A549 (cell line): ENCODE results near the gene KRTAP2-4. TPM values are rescaled to one million over a fixed set of nuclear protein-coding genes. Genes with fewer than 3 reads are reported as not detected.
"Not testable (repeated sequence)": the region's sequence is repeated elsewhere in the genome, so short reads cannot be mapped to it uniquely, and the experiment has no call there.

Source experiments
- ATAC-seq, 2 experiments: fragments of 200-7000 bp in 1 of 2; fragments of >200 bp in 1 of 2; cut with Nextera tagmentation in 1 of 2; cut with Tn5 transposase in 1 of 2; 3 replicates each; pipeline versions ENCODE4 v1.8.0 to v1.9.1; 2018 to 2020; ENCODE audit warnings: mild to moderate bottlenecking in 1 of 2, moderate library complexity in 1 of 2
- CTCF ChIA-PET: fragments of 300-600 bp; sonication (Branson Sonifier 250); formaldehyde crosslinking; extraction: SDS; loops from one replicate; lab custom pipeline; 2021; ENCODE audit warnings: antibody characterized with exemption, inconsistent platforms; lab: Yijun Ruan, JAX
- POLR2A ChIA-PET: fragments of 350-600 bp; formaldehyde crosslinking; extraction: SDS; loops from one replicate; lab custom pipeline; 2021; ENCODE audit warnings: antibody characterized with exemption, inconsistent platforms; lab: Yijun Ruan, JAX
- DNase-seq, 2 experiments: peaks; one replicate each; pipeline versions ENCODE4 v3.0.0 to v3.0.0-alpha.2; 2011 to 2016; ENCODE audit warnings: low read depth in 1 of 2, low spot score in 1 of 2
- FAIRE-seq: peaks from 2 replicates; lab custom pipeline; 2011; peaks lifted over from hg19 to GRCh38; lab: Jason Lieb, UNC
- H3K27ac ChIP-seq, 2 experiments: fragments of >200 bp; sonication (Bioruptor Twin); formaldehyde crosslinking; 3 replicates each; pipeline ENCODE4 v1.5.1; 2016 to 2017
- H3K4me1 ChIP-seq: fragments of >200 bp; sonication (Bioruptor Twin); formaldehyde crosslinking; 3 replicates; pipeline ENCODE4 v1.6.1; 2016
- H3K4me2 ChIP-seq: fragments of >200 bp; sonication (Bioruptor Twin); formaldehyde crosslinking; 3 replicates; pipeline ENCODE4 v1.6.1; 2016
- H3K4me3 ChIP-seq: fragments of >200 bp; sonication (Bioruptor Twin); formaldehyde crosslinking; 3 replicates; pipeline ENCODE4 v1.5.1; 2016
- H3K9me3 ChIP-seq: fragments of >200 bp; sonication (Bioruptor Twin); formaldehyde crosslinking; 3 replicates; pipeline ENCODE4 v1.6.1; 2016
- CHD2 ChIP-seq: fragments of 150-350 bp; IDR thresholded peaks from 2 replicates; pipeline ENCODE4 v1.6.1; 2014; ENCODE audit warnings: low read length; ENCODE audit not compliant: partially characterized antibody
- EHMT2 ChIP-seq: fragments of 200-600 bp; sonication (generic); IDR thresholded peaks from 2 replicates; pipeline ENCODE4 v1.6.1; 2016; ENCODE audit warnings: antibody characterized with exemption, low read depth, mild to moderate bottlenecking, moderate library complexity
- EP300 ChIP-seq, 2 experiments: fragments of >200 bp; sonication (Bioruptor Twin); formaldehyde crosslinking; IDR thresholded peaks; 2 replicates in 1 of 2; 3 replicates in 1 of 2; pipeline ENCODE4 v1.6.1; 2016 to 2017
- FOSB ChIP-seq: fragments of 250-450 bp; sonication (Bioruptor Pico); IDR thresholded peaks from 2 replicates; pipeline ENCODE4 v1.5.0; 2020; ENCODE audit warnings: mild to moderate bottlenecking, moderate library complexity
- HOXB5 ChIP-seq: fragments of 250-450 bp; sonication (Bioruptor Pico); IDR thresholded peaks from 2 replicates; pipeline ENCODE4 v1.5.0; 2020; ENCODE audit warnings: mild to moderate bottlenecking, moderate library complexity
- JUN ChIP-seq, 2 experiments: fragments of >200 bp; sonication (Bioruptor Twin); formaldehyde crosslinking; IDR thresholded peaks; 2 replicates in 1 of 2; 3 replicates in 1 of 2; pipeline ENCODE4 v1.6.1; 2016 to 2017
- KDM1A ChIP-seq: fragments of 200-600 bp; sonication (generic); IDR thresholded peaks from 2 replicates; pipeline ENCODE4 v1.6.1; 2016; ENCODE audit warnings: low read depth, mild to moderate bottlenecking
- MAFK ChIP-seq: fragments of 450-650 bp; IDR thresholded peaks from 2 replicates; pipeline ENCODE4 v1.6.1; 2014; ENCODE audit not compliant: partially characterized antibody
- NPAS2 ChIP-seq: fragments of 250-450 bp; sonication (Bioruptor Pico); IDR thresholded peaks from 2 replicates; pipeline ENCODE4 v1.8.0; 2022; ENCODE audit warnings: mild to moderate bottlenecking, moderate library complexity, borderline replicate concordance
- RAD21 ChIP-seq, 2 experiments: fragments of >200 bp in 1 of 2; sonication (Bioruptor Twin) in 1 of 2; formaldehyde crosslinking in 1 of 2; IDR thresholded peaks in 1 of 2; conservative IDR thresholded peaks in 1 of 2; 2 replicates in 1 of 2; 3 replicates in 1 of 2; pipeline ENCODE4 v1.6.1; 2012 to 2018; ENCODE audit warnings: inconsistent platforms in 1 of 2
- RNF2 ChIP-seq: fragments of 200-600 bp; sonication (generic); IDR thresholded peaks from 2 replicates; pipeline ENCODE4 v1.6.1; 2016; ENCODE audit warnings: low read depth, mild to moderate bottlenecking, antibody characterized with exemption, moderate library complexity, borderline replicate concordance
- TFCP2L1 ChIP-seq: fragments of 250-450 bp; sonication (Bioruptor Pico); IDR thresholded peaks from 2 replicates; pipeline ENCODE4 v1.5.0; 2021; ENCODE audit warnings: mild to moderate bottlenecking
- WGBS: methylation state at CpG from one replicate; pipeline ENCODE4 v1.1.6; 2017; ENCODE audit errors: missing lambda C conversion rate; 5-methylcytosine and 5-hydroxymethylcytosine counted together
- polyA plus RNA-seq, 4 experiments: library from polyadenylated mRNA; depleted of rRNA in 3 of 4; stranded (reverse); fragments of >200 nt; fragmentation: RNase III in 1 of 4; extraction: RNeasy Plus Mini Kit Qiagen cat#74134 plus additional on column Dnase treatment in 1 of 4; gene quantifications; 2 replicates in 3 of 4; 3 replicates in 1 of 4; pipeline ENCODE4 v1.2.3, GENCODE V29; 2011 to 2017
- TF ChIP-seq, protein P1 (sequence below): fragments of >200 bp; sonication (Bioruptor Twin); formaldehyde crosslinking; IDR thresholded peaks from 3 replicates; pipeline ENCODE4 v1.5.1; 2016
- TF ChIP-seq, protein P2 (sequence below): fragments of 150-350 bp; IDR thresholded peaks from 2 replicates; pipeline ENCODE4 v1.6.1; 2014; ENCODE audit warnings: low read depth, mild to moderate bottlenecking, low read length
- TF ChIP-seq, protein P3 (sequence below): fragments of 450-650 bp; IDR thresholded peaks from 2 replicates; pipeline ENCODE4 v1.6.1; 2014; ENCODE audit warnings: antibody characterized with exemption

Gene KRTAP2-4
- polyA plus RNA-seq, 2 of the 4 experiments (the other 2 are of a cell fraction) = not detected

DNA sequence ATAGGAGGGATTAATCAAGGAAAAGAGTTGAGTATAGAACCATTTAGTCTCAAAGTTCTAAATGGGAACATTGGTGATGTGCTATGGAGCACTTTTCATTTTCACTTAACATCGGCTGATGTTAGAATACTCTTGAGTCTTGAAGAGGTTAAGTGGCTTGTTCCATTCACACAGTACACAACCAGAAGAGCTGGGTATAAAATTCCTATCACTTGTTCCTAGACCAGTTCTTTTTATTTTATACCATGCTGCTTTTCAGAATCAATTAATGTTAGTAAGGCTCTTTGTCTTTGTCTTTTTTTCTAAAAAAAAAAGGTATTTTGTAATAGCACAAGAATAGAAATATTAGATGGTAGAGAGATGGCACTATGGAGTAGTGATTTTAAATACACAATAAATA is 22.7 kb downstream of the KRTAP2-4 start:
- POLR2A ChIA-PET = no interaction called here
- ATAC-seq = no peak

DNA sequence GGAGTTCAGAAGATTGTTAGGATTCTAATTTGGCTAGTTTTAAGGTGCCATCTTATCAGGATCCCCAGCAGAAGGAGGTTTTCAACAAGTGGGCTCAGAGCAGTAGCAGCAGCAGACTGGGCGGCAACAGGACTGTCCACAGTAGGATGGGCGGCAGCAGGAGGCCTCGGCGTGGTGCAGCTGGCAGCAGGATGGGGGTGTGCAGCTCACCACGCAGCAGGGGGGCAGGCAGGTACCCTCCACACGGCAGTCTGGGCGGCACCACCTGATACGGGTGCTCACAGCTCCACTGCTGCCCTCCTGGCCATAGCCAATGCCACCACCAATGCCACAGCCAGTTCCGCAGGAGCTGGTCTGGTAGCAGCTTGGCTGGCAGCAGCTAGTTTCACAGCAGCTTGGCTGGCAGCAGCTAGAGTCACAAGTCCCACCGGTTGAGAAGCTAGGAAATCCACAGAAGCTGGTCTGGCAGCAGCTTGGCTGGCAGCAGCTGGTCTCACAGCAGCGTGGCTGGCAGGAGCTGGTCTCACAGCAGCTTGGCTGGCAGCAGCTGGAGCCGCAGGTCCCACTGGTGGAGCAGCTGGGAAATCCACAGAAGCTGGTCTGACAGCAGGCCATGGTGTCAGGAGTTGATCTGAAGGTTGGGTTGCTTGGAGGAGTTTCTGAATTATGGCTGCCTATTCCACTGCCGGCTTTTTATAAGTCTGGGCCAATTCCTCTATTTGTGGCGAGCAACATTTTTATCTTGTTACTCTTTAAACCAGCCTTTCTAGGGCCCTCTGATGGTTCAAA is 24.7 kb downstream of the KRTAP2-4 start, which contains the start of gene KRTAP1-1:
Gene KRTAP1-1 (minus strand): TSS at position 668 of the 789 bp plus-strand sequence. CDS start 53 bp downstream, at position 615.
- H3K27ac ChIP-seq, FAIRE-seq, H3K4me2 ChIP-seq, H3K4me3 ChIP-seq, H3K4me1 ChIP-seq, POLR2A ChIA-PET, DNase-seq: not testable (repeated sequence)
- peak in 1 of 2 experiments; percentile 39; a peak in 1 of 6 replicates for ATAC-seq
- 86% methylated on average over 13 of the region's 14 CpGs for WGBS
- peaks cover 11% of the 10 kb centered on the region; the same call in 2 of the 3 replicates for H3K9me3 ChIP-seq
- CTCF ChIA-PET = interaction anchor here (2.0 kb wide), 1 partner anchor 16 kb away, joined by 6 read pairs; no protein-coding TSS in a partner anchor

More for the DNA sequence above, 22.7 kb downstream of the KRTAP2-4 start:
- DNase-seq = no peak
- no peaks in the 10 kb centered on the region for H3K4me1 ChIP-seq
- peak; percentile 81 for FAIRE-seq
- H3K4me3 ChIP-seq = no peak overlapping the region
- CTCF ChIA-PET = no interaction called here
- peaks cover 11% of the 10 kb centered on the region; the same call in 2 of the 3 replicates for H3K9me3 ChIP-seq
- no peak overlapping the region for H3K4me2 ChIP-seq
- TF ChIP-seq RNF2 (no peak), JUN (IDR thresholded peaks at IDR 0.05) (no peak), HOXB5 (CRISPR knock-in tag) (no peak), EP300 (IDR thresholded peaks at IDR 0.05) (no peak), KDM1A (no peak), FOSB (no peak), MAFK (no peak), TFCP2L1 (CRISPR knock-in tag) (no peak)
- TF ChIP-seq, protein P1, sequence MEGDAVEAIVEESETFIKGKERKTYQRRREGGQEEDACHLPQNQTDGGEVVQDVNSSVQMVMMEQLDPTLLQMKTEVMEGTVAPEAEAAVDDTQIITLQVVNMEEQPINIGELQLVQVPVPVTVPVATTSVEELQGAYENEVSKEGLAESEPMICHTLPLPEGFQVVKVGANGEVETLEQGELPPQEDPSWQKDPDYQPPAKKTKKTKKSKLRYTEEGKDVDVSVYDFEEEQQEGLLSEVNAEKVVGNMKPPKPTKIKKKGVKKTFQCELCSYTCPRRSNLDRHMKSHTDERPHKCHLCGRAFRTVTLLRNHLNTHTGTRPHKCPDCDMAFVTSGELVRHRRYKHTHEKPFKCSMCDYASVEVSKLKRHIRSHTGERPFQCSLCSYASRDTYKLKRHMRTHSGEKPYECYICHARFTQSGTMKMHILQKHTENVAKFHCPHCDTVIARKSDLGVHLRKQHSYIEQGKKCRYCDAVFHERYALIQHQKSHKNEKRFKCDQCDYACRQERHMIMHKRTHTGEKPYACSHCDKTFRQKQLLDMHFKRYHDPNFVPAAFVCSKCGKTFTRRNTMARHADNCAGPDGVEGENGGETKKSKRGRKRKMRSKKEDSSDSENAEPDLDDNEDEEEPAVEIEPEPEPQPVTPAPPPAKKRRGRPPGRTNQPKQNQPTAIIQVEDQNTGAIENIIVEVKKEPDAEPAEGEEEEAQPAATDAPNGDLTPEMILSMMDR = no peak
- TF ChIP-seq, protein P2, sequence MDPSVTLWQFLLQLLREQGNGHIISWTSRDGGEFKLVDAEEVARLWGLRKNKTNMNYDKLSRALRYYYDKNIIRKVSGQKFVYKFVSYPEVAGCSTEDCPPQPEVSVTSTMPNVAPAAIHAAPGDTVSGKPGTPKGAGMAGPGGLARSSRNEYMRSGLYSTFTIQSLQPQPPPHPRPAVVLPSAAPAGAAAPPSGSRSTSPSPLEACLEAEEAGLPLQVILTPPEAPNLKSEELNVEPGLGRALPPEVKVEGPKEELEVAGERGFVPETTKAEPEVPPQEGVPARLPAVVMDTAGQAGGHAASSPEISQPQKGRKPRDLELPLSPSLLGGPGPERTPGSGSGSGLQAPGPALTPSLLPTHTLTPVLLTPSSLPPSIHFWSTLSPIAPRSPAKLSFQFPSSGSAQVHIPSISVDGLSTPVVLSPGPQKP = no peak
- TF ChIP-seq, all 56 proteins: peak for 0
- WGBS = 85% methylated on average over 1 of the region's 1 CpG
- no peak overlapping the region for H3K27ac ChIP-seq

DNA sequence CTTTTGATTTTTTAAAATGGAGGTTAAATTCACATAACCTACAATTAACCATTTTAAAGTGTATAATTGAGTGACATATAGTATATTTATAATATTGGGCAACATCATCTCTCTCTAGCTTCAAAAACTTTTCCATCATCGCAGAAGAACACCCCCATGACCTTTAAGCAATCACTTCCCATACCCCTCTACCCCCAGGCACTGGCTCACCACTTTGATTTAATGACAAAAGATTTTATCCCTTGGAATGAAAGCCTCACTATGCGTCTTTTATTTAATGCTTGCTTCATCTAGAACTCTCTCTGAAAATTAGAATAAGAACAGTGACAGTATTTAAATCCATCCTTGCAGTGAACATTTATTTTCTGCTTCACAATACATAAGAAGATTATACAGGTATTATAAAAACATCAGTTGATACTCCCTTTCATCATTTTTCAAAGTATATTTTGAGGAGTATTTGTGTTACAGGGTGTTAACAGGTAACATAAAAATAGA is 27.8 kb downstream of the KRTAP2-4 start:
- Histone ChIP-seq H3K9me3 (peaks cover 6% of the 10 kb centered on the region; the same call in 1 of the 3 replicates), H3K4me1 (no peaks in the 10 kb centered on the region), H3K4me3 (no peak overlapping the region), H3K27ac (no peak overlapping the region), H3K4me2 (no peak overlapping the region)
- ChIA-PET POLR2A (no interaction called here), CTCF (interaction anchor here (0.7 to 2.1 kb wide), 2 partner anchors 129 to 291 kb away, joined by 3 to 6 read pairs; no protein-coding TSS in a partner anchor)
- WGBS = 69% methylated on average over 2 of the region's 2 CpGs
- ATAC-seq (no peak), FAIRE-seq (no peak), DNase-seq (no peak)
- no peak for TF ChIP-seq RAD21 (conservative IDR thresholded peaks at IDR 0.05 in 1 of 2, IDR thresholded peaks at IDR 0.05 in 1 of 2)
- TF ChIP-seq, protein P3, sequence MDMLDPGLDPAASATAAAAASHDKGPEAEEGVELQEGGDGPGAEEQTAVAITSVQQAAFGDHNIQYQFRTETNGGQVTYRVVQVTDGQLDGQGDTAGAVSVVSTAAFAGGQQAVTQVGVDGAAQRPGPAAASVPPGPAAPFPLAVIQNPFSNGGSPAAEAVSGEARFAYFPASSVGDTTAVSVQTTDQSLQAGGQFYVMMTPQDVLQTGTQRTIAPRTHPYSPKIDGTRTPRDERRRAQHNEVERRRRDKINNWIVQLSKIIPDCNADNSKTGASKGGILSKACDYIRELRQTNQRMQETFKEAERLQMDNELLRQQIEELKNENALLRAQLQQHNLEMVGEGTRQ = no peak
- no peak for TF ChIP-seq RNF2
- TF ChIP-seq NPAS2 (CRISPR knock-in tag) = no peak
- no peak for TF ChIP-seq EHMT2
- TF ChIP-seq CHD2 = no peak

DNA sequence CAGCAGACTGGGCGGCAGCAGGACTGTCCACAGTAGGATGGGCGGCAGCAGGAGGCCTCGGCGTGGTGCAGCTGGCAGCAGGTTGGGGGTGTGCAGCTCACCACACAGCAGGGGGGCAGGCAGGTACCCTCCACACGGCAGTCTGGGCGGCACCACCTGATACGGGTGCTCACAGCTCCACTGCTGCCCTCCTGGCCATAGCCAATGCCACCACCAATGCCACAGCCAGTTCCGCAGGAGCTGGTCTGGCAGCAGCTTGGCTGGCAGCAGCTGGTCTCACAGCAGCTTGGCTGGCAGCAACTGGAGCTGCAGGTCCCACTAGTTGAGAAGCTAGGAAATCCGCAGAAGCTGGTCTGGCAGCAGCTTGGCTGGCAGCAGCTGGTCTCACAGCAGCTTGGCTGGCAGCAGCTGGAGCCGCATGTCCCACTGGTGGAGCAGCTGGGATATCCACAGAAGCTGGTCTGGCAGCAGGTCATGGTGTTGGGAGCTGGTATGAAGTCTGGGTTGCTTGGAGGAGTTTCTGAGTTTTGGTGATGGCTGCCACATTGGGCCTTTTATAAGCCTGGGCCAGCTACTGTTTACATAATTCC is 31.2 kb downstream of the KRTAP2-4 start, which contains the start of gene KRTAP1-3:
Gene KRTAP1-3 (minus strand): TSS at position 529 of the 590 bp plus-strand sequence. CDS start 53 bp downstream, at position 476.
- CTCF ChIA-PET, H3K4me2 ChIP-seq, FAIRE-seq, ATAC-seq, H3K4me3 ChIP-seq, H3K27ac ChIP-seq, H3K4me1 ChIP-seq, POLR2A ChIA-PET, H3K9me3 ChIP-seq, DNase-seq: not testable (repeated sequence)
- 82% methylated on average over 8 of the region's 10 CpGs for WGBS
